ENCODE results near the gene GBP2. TPM values are rescaled to one million over a fixed set of nuclear protein-coding genes. Genes with fewer than 3 reads are reported as not detected.

GBP2 gene
- total RNA-seq, 1 experiment from 2014 or later = 3.0 TPM

DNA sequence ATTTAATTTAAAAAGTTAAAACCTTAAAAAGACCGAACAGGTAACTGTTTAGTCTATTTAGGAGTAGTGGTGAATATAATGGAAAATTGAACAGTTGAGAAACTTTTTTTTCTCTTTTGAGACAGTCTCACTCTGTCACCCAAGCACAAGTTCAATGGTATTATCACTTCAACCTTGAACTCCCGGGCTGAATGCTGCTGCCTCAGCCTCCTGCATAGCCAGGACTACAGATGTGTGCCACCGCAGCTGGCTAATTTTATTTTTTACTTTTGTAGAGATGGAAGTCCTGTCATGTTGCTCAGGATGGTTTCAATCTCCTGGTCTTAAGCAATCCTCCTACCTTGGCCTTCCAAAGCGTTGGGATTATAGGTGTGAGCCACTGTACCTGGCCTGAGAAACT lies 16.2 kb upstream of the GBP2 start:
- ChIA-PET CTCF (no interaction called here), POLR2A (no interaction called here)
- in situ Hi-C loops (cut with HindIII; ENCODE audit: low pct_unique_long_range_greater_than_20kb, low sequenced_read_pairs) = no loop called here
- H3K4me3 ChIP-seq (ENCODE audit: low read depth in 2 of 2, low read length in 2 of 2) = no peak overlapping the region
- no peaks in the 10 kb centered on the region for H3K4me1 ChIP-seq (ENCODE audit: control insufficient read depth, insufficient read depth, low read length)
- BruUV-seq (replicated peaks) = no TSS peak
- H3K27ac ChIP-seq (ENCODE audit: low read length) = no peak overlapping the region
- DNase-seq (ENCODE audit: low read depth, low spot score) = no peak
- H3K27me3 ChIP-seq (ENCODE audit: control insufficient read depth, insufficient read depth, low read length) = no peaks in the 10 kb centered on the region
- no peaks in the 10 kb centered on the region for H3K9me3 ChIP-seq (ENCODE audit: control insufficient read depth, insufficient read depth, low read depth, low read length)
- H3K36me3 ChIP-seq (ENCODE audit: control insufficient read depth, insufficient read depth, low read length) = no peaks in the 10 kb centered on the region
- ATAC-seq = no peak
- intact Hi-C loops (cut with micrococcal nuclease; ENCODE audit: unreplicated experiment) = no loop called here
- TF ChIP-seq SIN3A (IDR thresholded peaks at IDR 0.05; ENCODE audit: borderline replicate concordance, insufficient read depth, low read depth, low read length) (no peak), POLR2AphosphoS5 (IDR thresholded peaks at IDR 0.05; ENCODE audit: low read depth, low read length) (no peak), TCF7L2 (IDR thresholded peaks at IDR 0.05; ENCODE audit: low read depth, low read length) (no peak)
- TF ChIP-seq, protein P1, sequence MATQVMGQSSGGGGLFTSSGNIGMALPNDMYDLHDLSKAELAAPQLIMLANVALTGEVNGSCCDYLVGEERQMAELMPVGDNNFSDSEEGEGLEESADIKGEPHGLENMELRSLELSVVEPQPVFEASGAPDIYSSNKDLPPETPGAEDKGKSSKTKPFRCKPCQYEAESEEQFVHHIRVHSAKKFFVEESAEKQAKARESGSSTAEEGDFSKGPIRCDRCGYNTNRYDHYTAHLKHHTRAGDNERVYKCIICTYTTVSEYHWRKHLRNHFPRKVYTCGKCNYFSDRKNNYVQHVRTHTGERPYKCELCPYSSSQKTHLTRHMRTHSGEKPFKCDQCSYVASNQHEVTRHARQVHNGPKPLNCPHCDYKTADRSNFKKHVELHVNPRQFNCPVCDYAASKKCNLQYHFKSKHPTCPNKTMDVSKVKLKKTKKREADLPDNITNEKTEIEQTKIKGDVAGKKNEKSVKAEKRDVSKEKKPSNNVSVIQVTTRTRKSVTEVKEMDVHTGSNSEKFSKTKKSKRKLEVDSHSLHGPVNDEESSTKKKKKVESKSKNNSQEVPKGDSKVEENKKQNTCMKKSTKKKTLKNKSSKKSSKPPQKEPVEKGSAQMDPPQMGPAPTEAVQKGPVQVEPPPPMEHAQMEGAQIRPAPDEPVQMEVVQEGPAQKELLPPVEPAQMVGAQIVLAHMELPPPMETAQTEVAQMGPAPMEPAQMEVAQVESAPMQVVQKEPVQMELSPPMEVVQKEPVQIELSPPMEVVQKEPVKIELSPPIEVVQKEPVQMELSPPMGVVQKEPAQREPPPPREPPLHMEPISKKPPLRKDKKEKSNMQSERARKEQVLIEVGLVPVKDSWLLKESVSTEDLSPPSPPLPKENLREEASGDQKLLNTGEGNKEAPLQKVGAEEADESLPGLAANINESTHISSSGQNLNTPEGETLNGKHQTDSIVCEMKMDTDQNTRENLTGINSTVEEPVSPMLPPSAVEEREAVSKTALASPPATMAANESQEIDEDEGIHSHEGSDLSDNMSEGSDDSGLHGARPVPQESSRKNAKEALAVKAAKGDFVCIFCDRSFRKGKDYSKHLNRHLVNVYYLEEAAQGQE (IDR thresholded peaks at IDR 0.05; ENCODE audit: insufficient read depth in 1 of 2, low read depth in 2 of 2, low read length in 1 of 2) = no peak
- TF ChIP-seq, protein P2, sequence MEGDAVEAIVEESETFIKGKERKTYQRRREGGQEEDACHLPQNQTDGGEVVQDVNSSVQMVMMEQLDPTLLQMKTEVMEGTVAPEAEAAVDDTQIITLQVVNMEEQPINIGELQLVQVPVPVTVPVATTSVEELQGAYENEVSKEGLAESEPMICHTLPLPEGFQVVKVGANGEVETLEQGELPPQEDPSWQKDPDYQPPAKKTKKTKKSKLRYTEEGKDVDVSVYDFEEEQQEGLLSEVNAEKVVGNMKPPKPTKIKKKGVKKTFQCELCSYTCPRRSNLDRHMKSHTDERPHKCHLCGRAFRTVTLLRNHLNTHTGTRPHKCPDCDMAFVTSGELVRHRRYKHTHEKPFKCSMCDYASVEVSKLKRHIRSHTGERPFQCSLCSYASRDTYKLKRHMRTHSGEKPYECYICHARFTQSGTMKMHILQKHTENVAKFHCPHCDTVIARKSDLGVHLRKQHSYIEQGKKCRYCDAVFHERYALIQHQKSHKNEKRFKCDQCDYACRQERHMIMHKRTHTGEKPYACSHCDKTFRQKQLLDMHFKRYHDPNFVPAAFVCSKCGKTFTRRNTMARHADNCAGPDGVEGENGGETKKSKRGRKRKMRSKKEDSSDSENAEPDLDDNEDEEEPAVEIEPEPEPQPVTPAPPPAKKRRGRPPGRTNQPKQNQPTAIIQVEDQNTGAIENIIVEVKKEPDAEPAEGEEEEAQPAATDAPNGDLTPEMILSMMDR (IDR thresholded peaks at IDR 0.05) = no peak

DNA sequence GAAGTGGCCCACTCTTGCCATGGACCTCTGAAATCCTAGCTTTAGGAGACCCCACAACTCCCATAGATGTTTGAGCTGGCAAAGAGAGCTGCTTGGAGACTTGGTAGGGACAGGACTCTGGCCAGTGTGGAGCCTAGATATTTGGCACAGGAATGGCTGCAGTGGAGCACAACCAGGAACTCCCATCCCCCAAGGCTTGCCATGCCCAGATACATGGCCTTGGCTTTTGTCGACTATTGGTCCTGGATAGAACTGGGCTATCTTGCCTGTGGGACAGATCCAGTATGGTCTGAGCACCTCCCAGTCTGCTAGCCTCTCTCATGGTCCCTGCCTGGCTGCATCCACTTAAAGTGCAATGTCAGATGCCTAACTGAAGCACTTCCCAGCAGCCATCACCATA lies 7.8 kb upstream of the GBP2 start:
- Histone ChIP-seq H3K9me3 (ENCODE audit: control insufficient read depth, insufficient read depth, low read depth, low read length) (no peaks in the 10 kb centered on the region), H3K4me3 (ENCODE audit: low read depth in 2 of 2, low read length in 2 of 2) (no peak overlapping the region), H3K27ac (ENCODE audit: low read length) (no peak overlapping the region), H3K36me3 (ENCODE audit: control insufficient read depth, insufficient read depth, low read length) (no peaks in the 10 kb centered on the region), H3K27me3 (ENCODE audit: control insufficient read depth, insufficient read depth, low read length) (no peaks in the 10 kb centered on the region), H3K4me1 (ENCODE audit: control insufficient read depth, insufficient read depth, low read length) (no peaks in the 10 kb centered on the region)
- in situ Hi-C loops (cut with HindIII; ENCODE audit: low pct_unique_long_range_greater_than_20kb, low sequenced_read_pairs) = no loop called here
- no peak for TF ChIP-seq SIN3A (IDR thresholded peaks at IDR 0.05; ENCODE audit: borderline replicate concordance, insufficient read depth, low read depth, low read length)
- no peak for TF ChIP-seq TCF7L2 (IDR thresholded peaks at IDR 0.05; ENCODE audit: low read depth, low read length)
- TF ChIP-seq, protein P1 (IDR thresholded peaks at IDR 0.05; ENCODE audit: insufficient read depth in 1 of 2, low read depth in 2 of 2, low read length in 1 of 2) = no peak
- TF ChIP-seq POLR2AphosphoS5 (IDR thresholded peaks at IDR 0.05; ENCODE audit: low read depth, low read length) = no peak
- TF ChIP-seq, protein P2 (IDR thresholded peaks at IDR 0.05) = no peak
- no peak for DNase-seq (ENCODE audit: low read depth, low spot score)
- intact Hi-C loops (cut with micrococcal nuclease; ENCODE audit: unreplicated experiment) = no loop called here
- no peak for ATAC-seq
- POLR2A ChIA-PET = no interaction called here
- no TSS peak for BruUV-seq (replicated peaks)
- CTCF ChIA-PET = no interaction called here

All from Panc1 (cell line).